ENCODE measurements around the gene RBM19.
"Not testable (repeated sequence)": the region's sequence is repeated elsewhere in the genome, so short reads cannot be mapped to it uniquely, and the experiment has no call there.

Gene RBM19

DNA sequence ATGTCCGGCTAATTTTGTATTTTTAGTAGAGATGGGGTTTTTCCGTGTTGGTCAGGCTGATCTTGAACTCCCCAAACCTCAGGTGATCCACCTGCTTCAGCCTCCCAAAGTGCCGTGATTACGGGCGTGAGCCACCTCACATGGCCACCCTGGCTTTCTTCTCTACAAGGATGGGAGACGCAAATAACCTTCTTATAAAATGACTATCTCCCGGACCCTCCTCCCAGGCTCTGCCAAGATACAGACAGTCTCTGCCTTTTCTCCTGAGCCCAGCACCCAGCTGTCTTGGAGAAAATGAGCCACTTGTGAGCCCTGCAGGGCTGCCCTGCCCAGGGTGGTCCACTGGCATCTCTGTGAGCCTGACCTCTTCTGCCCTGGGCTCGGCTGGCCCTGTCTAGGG lies 34.7 kb upstream of the RBM19 start:
- Histone ChIP-seq H3K9ac (ENCODE audit: low read length) (no peak overlapping the region), H3K9me3 (ENCODE audit: low read length) (no peaks in the 10 kb centered on the region), H3K4me1 (ENCODE audit: insufficient read depth, low read length) (no peaks in the 10 kb centered on the region), H3K4me3 (ENCODE audit: low read depth in 1 of 2, low read length in 2 of 2) (no peak overlapping the region), H3K27me3 (ENCODE audit: control insufficient read depth in 1 of 2, insufficient read depth in 2 of 2, low read length in 2 of 2) (peaks cover 4% of the 10 kb centered on the region in 2 donors), H3K36me3 (ENCODE audit: insufficient read depth, low read length) (no peaks in the 10 kb centered on the region), H3K27ac (ENCODE audit: low read depth, low read length) (no peak overlapping the region)

DNA sequence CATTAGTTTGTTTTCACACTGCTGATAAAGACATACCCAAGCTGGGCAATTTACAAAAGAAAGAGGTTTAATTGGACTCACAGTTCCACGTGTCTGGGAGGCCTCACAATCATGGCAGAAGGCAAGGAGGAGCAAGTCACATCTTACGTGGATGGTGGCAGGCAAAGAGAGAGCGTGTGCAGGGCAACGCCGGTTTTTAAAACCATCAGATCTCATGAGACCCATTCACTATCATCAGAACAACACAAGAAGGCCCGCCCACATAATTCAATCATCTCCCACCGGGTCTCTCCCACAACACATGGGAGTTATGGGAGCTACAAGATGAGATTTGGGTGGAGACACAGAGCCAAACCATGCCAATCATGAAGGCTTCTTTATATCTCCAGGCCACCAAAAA lies 34.1 kb upstream of the RBM19 start:
- H3K4me1 ChIP-seq (ENCODE audit: insufficient read depth, low read length); H3K4me3 ChIP-seq (ENCODE audit: low read depth in 1 of 2, low read length in 2 of 2); H3K9ac ChIP-seq (ENCODE audit: low read length); H3K27ac ChIP-seq (ENCODE audit: low read depth, low read length); H3K27me3 ChIP-seq (ENCODE audit: control insufficient read depth in 1 of 2, insufficient read depth in 2 of 2, low read length in 2 of 2); H3K9me3 ChIP-seq (ENCODE audit: low read length); H3K36me3 ChIP-seq (ENCODE audit: insufficient read depth, low read length): not testable (repeated sequence)

GRCh38 chr12:113997365-113997764 lies 31.2 kb upstream of the RBM19 start:
- Histone ChIP-seq H3K9me3 (ENCODE audit: low read length) (no peaks in the 10 kb centered on the region), H3K4me3 (ENCODE audit: low read depth in 1 of 2, low read length in 2 of 2) (no peak overlapping the region), H3K4me1 (ENCODE audit: insufficient read depth, low read length) (no peaks in the 10 kb centered on the region), H3K36me3 (ENCODE audit: insufficient read depth, low read length) (no peaks in the 10 kb centered on the region), H3K27ac (ENCODE audit: low read depth, low read length) (no peak overlapping the region), H3K9ac (ENCODE audit: low read length) (no peak overlapping the region), H3K27me3 (ENCODE audit: control insufficient read depth in 1 of 2, insufficient read depth in 2 of 2, low read length in 2 of 2) (peaks cover 0 to 9% of the 10 kb centered on the region in 2 donors)

GRCh38 chr12:113996026-113996425 lies 29.9 kb upstream of the RBM19 start:
- H3K9me3 ChIP-seq (ENCODE audit: low read length): no peaks in the 10 kb centered on the region
- H3K9ac ChIP-seq (ENCODE audit: low read length): no peak overlapping the region
- no peaks in the 10 kb centered on the region for H3K36me3 ChIP-seq (ENCODE audit: insufficient read depth, low read length)
- H3K4me1 ChIP-seq (ENCODE audit: insufficient read depth, low read length): no peaks in the 10 kb centered on the region
- peaks cover 0 to 5% of the 10 kb centered on the region in 2 donors for H3K27me3 ChIP-seq (ENCODE audit: control insufficient read depth in 1 of 2, insufficient read depth in 2 of 2, low read length in 2 of 2)
- H3K27ac ChIP-seq (ENCODE audit: low read depth, low read length): no peak overlapping the region
- H3K4me3 ChIP-seq (ENCODE audit: low read depth in 1 of 2, low read length in 2 of 2): no peak overlapping the region

DNA sequence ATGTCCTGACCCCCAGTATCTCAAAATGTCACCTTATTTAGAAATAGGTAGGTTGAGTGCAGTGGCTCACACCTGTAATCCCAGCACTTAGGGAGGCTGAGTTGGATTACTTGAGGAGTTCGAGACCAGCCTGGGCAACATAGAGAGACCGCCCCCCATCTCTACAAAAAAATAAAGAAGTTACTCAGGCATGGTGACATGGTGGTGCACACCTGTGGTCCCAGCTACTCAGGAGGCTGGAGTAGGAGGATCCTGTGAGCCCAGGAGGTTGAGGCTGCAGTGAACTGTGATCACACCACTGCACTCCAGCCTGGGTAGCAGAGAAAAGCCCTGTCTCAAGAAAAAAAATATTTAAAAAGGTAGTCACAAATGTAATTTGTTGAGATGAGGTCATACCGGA lies 27.9 kb upstream of the RBM19 start:
- H3K4me3 ChIP-seq (ENCODE audit: low read depth in 1 of 2, low read length in 2 of 2): no peak overlapping the region

DNA sequence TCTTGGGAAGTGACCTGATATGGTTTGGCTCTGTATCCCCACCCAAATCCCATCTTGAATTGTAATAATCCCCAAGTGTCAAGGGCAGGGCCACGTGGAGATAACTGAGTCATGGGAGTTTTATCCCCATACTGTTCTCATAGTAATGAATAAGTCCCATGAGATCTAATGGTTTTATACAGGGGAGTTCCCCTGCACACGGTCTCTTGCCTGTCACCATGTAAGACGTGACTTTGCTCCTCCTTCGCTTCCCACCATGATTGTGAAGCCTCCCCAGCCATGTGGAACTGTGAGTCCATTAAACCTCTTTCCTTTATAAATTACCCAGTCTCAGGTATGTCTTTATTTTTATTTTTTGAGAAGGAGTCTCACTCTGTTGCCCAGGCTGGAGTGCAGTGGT lies 26.6 kb upstream of the RBM19 start:
- not testable (repeated sequence) for H3K27ac ChIP-seq (ENCODE audit: low read depth, low read length); H3K4me3 ChIP-seq (ENCODE audit: low read depth in 1 of 2, low read length in 2 of 2); H3K9ac ChIP-seq (ENCODE audit: low read length); H3K9me3 ChIP-seq (ENCODE audit: low read length); H3K27me3 ChIP-seq (ENCODE audit: control insufficient read depth in 1 of 2, insufficient read depth in 2 of 2, low read length in 2 of 2); H3K4me1 ChIP-seq (ENCODE audit: insufficient read depth, low read length); H3K36me3 ChIP-seq (ENCODE audit: insufficient read depth, low read length)

More for the DNA sequence above, 27.9 kb upstream of the RBM19 start:
- H3K9me3 ChIP-seq (ENCODE audit: low read length): no peaks in the 10 kb centered on the region
- peaks cover 0 to 5% of the 10 kb centered on the region in 2 donors for H3K27me3 ChIP-seq (ENCODE audit: control insufficient read depth in 1 of 2, insufficient read depth in 2 of 2, low read length in 2 of 2)
- H3K36me3 ChIP-seq (ENCODE audit: insufficient read depth, low read length): no peaks in the 10 kb centered on the region
- H3K4me1 ChIP-seq (ENCODE audit: insufficient read depth, low read length): no peaks in the 10 kb centered on the region
- H3K9ac ChIP-seq (ENCODE audit: low read length): no peak overlapping the region
- no peak overlapping the region for H3K27ac ChIP-seq (ENCODE audit: low read depth, low read length)

DNA sequence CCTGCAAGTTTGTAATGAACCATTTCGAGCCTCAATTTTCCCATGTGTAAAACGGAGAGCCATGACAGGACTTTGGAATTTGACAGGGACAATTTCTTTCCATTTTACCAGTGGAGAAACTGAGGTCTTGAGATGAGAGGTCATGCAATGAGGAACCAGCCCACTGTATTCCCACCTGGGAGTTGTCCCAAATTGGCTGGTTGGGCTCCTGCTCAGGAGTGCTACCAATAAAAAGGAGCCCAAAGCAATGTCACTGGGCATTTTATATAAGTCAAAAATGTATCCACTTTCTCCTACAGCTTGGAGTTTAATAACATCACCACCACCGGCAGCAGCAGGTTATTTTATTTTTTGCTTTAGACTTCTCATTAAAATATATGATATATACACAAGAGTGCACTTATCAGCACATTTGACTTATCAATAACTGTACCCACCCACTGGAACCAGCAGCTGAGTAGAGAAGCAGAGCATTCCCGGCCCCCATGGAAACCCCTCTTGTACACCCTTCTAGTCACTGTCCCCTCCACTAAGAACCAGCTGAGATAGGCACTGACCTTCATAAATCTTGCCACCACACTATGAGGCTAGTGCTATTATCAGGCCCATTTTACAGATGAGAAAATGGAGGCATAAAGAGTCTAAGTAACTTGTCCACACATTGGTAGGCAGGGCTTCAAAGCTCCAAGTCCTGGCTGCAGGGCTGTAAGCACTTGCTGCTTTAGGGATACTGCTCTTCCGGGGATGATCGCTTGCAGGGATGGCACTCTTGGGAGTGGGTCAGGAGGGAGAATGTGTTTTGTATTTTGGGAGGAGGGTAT lies 25.3 kb upstream of the RBM19 start:
- H3K27me3 ChIP-seq (ENCODE audit: control insufficient read depth in 1 of 2, insufficient read depth in 2 of 2, low read length in 2 of 2): peaks cover 0 to 5% of the 10 kb centered on the region in 2 donors
- no peaks in the 10 kb centered on the region for H3K36me3 ChIP-seq (ENCODE audit: insufficient read depth, low read length)

GRCh38 chr12:113990250-113991223 lies 24.4 kb upstream of the RBM19 start:
- Histone ChIP-seq H3K9me3 (ENCODE audit: low read length) (no peaks in the 10 kb centered on the region), H3K4me1 (ENCODE audit: insufficient read depth, low read length) (no peaks in the 10 kb centered on the region), H3K36me3 (ENCODE audit: insufficient read depth, low read length) (no peaks in the 10 kb centered on the region), H3K9ac (ENCODE audit: low read length) (no peak overlapping the region), H3K27ac (ENCODE audit: low read depth, low read length) (no peak overlapping the region), H3K4me3 (ENCODE audit: low read depth in 1 of 2, low read length in 2 of 2) (no peak overlapping the region), H3K27me3 (ENCODE audit: control insufficient read depth in 1 of 2, insufficient read depth in 2 of 2, low read length in 2 of 2) (peaks cover 0 to 5% of the 10 kb centered on the region in 2 donors)

More for the DNA sequence above, 25.3 kb upstream of the RBM19 start:
- H3K9me3 ChIP-seq (ENCODE audit: low read length): no peaks in the 10 kb centered on the region
- H3K9ac ChIP-seq (ENCODE audit: low read length): no peak overlapping the region
- H3K27ac ChIP-seq (ENCODE audit: low read depth, low read length): no peak overlapping the region
- no peaks in the 10 kb centered on the region for H3K4me1 ChIP-seq (ENCODE audit: insufficient read depth, low read length)
- no peak overlapping the region for H3K4me3 ChIP-seq (ENCODE audit: low read depth in 1 of 2, low read length in 2 of 2)

DNA sequence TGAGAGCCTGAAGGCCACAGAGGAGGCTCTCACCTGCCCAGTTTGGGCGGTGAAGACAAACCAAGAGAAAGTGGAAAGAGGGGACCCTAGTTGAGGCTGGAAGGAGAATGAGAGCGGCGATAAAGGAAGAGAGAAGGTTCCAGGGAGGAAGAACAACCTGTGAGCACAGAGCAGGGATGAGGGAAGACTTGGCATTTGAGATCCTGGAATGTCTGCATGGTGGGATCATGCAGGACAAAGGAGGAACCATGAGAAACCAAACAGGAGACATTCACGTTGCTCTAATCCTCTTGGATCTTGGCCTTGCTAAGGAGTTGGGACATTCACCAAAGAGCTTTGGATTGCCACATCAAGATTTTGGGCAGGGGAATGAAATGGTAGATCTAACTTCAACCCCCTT lies 22.9 kb upstream of the RBM19 start:
- Histone ChIP-seq H3K27ac (ENCODE audit: low read depth, low read length) (no peak overlapping the region), H3K27me3 (ENCODE audit: control insufficient read depth in 1 of 2, insufficient read depth in 2 of 2, low read length in 2 of 2) (peaks cover 0 to 4% of the 10 kb centered on the region in 2 donors), H3K36me3 (ENCODE audit: insufficient read depth, low read length) (no peaks in the 10 kb centered on the region), H3K9ac (ENCODE audit: low read length) (no peak overlapping the region), H3K4me3 (ENCODE audit: low read depth in 1 of 2, low read length in 2 of 2) (no peak overlapping the region), H3K4me1 (ENCODE audit: insufficient read depth, low read length) (no peaks in the 10 kb centered on the region), H3K9me3 (ENCODE audit: low read length) (no peaks in the 10 kb centered on the region)

- no peak overlapping the region for H3K27ac ChIP-seq (ENCODE audit: low read depth, low read length)
- H3K9ac ChIP-seq (ENCODE audit: low read length): no peak overlapping the region
- no peak overlapping the region for H3K4me3 ChIP-seq (ENCODE audit: low read depth in 1 of 2, low read length in 2 of 2)
- H3K27me3 ChIP-seq (ENCODE audit: control insufficient read depth in 1 of 2, insufficient read depth in 2 of 2, low read length in 2 of 2): no peaks in the 10 kb centered on the region
- H3K9me3 ChIP-seq (ENCODE audit: low read length): no peaks in the 10 kb centered on the region
- no peaks in the 10 kb centered on the region for H3K4me1 ChIP-seq (ENCODE audit: insufficient read depth, low read length)
- H3K36me3 ChIP-seq (ENCODE audit: insufficient read depth, low read length): no peaks in the 10 kb centered on the region
These were observed 21.9 kb upstream of the RBM19 start for GRCh38 chr12:113988064-113988451.

DNA sequence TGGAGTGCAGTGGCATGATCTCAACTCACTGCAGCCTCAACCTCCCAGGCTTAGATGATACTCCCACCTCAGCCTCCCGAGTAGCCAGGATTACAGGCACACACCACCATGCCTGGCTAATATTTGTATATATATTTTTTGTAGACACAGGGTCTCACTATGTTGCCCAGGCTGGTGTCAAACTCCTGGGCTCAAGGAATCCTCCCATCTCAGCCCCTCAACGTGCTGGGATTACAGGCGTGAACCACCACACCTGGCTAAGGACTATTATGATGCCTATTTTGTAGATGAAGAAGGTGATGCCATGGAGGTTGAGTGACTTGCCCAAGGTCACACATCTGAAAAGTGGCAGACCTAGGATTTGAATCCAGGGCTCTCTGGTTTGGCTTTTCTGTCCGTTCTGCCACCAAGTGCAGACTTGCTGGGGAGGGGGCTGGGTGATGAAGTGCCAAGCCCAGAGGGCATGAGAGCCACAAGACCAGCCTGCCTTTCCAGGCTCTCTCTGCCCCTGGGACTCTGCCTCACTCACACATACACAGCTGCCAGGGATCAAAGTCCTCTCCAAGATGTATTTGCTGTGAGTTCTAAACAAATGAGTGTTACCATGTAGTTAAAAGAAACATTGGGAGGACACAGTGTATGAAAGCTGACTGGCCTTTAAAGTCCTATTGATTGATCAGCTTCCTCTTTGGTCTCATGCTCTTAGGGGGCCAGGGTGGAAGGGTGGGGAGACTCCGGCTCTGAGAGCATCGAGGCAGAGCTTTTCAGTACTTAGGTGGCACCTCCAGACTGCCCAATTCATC lies 21.3 kb upstream of the RBM19 start:
- H3K9me3 ChIP-seq (ENCODE audit: low read length): no peaks in the 10 kb centered on the region
- H3K9ac ChIP-seq (ENCODE audit: low read length): no peak overlapping the region
- H3K4me3 ChIP-seq (ENCODE audit: low read depth in 1 of 2, low read length in 2 of 2): no peak overlapping the region
- H3K27ac ChIP-seq (ENCODE audit: low read depth, low read length): no peak overlapping the region
- no peaks in the 10 kb centered on the region for H3K4me1 ChIP-seq (ENCODE audit: insufficient read depth, low read length)
- no peaks in the 10 kb centered on the region for H3K36me3 ChIP-seq (ENCODE audit: insufficient read depth, low read length)
- no peaks in the 10 kb centered on the region for H3K27me3 ChIP-seq (ENCODE audit: control insufficient read depth in 1 of 2, insufficient read depth in 2 of 2, low read length in 2 of 2)
